Uterus (tissue), 2 donors: Measurements from ENCODE around the gene CCNE1.

Experiments used
- POLR2A ChIP-seq, 2 donors: fragments of 450-650 bp; IDR thresholded peaks; one replicate each; pipeline ENCODE4 v1.6.1; 2016; ENCODE audit warnings: antibody characterized with exemption in 2 of 2, mild to moderate bottlenecking in 1 of 2, moderate library complexity in 1 of 2
- TF ChIP-seq, protein P1 (sequence below), 4 experiments: fragments of 200-600 bp in 2 of 4; fragments of 450-650 bp in 2 of 4; sonication (generic) in 2 of 4; IDR thresholded peaks; one replicate each; pipeline ENCODE4 v1.5.1; 2016 to 2019; ENCODE audit warnings: antibody characterized with exemption in 4 of 4, mild to moderate bottlenecking in 2 of 4, moderate library complexity in 1 of 4

GRCh38 chr19:29836409-29836825 is 24.6 kb downstream of the CCNE1 start:
- no peak for TF ChIP-seq POLR2A (IDR thresholded peaks at IDR 0.05)
- TF ChIP-seq, protein P1, sequence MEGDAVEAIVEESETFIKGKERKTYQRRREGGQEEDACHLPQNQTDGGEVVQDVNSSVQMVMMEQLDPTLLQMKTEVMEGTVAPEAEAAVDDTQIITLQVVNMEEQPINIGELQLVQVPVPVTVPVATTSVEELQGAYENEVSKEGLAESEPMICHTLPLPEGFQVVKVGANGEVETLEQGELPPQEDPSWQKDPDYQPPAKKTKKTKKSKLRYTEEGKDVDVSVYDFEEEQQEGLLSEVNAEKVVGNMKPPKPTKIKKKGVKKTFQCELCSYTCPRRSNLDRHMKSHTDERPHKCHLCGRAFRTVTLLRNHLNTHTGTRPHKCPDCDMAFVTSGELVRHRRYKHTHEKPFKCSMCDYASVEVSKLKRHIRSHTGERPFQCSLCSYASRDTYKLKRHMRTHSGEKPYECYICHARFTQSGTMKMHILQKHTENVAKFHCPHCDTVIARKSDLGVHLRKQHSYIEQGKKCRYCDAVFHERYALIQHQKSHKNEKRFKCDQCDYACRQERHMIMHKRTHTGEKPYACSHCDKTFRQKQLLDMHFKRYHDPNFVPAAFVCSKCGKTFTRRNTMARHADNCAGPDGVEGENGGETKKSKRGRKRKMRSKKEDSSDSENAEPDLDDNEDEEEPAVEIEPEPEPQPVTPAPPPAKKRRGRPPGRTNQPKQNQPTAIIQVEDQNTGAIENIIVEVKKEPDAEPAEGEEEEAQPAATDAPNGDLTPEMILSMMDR (IDR thresholded peaks at IDR 0.05), result no peak
